GM20000 (cell line): Measurements from ENCODE around the gene OGG1.
"Not testable (repeated sequence)": the region's sequence is repeated elsewhere in the genome, so short reads cannot be mapped to it uniquely, and the experiment has no call there.

Source experiments
- DNase-seq: peaks from one replicate; pipeline ENCODE4 v3.0.0; 2012; ENCODE audit warnings: low spot score
- TF ChIP-seq, protein P1 (sequence below): IDR thresholded peaks from 2 replicates; pipeline ENCODE4 v1.5.1; 2012; ENCODE audit warnings: mild to moderate bottlenecking, control low read depth; ENCODE audit errors: extremely low read depth, missing control alignments

The OGG1 gene

DNA sequence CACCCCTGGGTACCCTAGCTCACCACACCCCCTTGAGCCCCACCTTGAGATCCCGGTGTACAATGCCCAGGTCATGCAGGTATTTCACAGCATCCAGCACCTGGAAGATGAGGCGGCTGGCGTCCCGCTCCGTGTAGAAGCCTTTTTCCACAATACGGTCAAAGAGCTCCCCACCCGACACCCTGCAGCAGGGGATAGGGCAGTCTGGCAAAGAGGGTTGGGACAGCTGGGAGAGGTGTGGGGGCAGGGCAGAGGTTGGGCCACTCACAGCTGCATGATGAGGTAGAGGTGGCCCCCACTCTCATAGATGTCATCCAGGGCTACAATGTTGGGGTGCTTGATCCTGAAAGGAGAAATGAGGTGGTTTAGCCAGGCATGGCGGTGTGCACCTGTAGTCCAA, 13.1 kb downstream of the OGG1 start:
- DNase-seq, result no peak
- TF ChIP-seq, protein P1, sequence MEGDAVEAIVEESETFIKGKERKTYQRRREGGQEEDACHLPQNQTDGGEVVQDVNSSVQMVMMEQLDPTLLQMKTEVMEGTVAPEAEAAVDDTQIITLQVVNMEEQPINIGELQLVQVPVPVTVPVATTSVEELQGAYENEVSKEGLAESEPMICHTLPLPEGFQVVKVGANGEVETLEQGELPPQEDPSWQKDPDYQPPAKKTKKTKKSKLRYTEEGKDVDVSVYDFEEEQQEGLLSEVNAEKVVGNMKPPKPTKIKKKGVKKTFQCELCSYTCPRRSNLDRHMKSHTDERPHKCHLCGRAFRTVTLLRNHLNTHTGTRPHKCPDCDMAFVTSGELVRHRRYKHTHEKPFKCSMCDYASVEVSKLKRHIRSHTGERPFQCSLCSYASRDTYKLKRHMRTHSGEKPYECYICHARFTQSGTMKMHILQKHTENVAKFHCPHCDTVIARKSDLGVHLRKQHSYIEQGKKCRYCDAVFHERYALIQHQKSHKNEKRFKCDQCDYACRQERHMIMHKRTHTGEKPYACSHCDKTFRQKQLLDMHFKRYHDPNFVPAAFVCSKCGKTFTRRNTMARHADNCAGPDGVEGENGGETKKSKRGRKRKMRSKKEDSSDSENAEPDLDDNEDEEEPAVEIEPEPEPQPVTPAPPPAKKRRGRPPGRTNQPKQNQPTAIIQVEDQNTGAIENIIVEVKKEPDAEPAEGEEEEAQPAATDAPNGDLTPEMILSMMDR, result no peak

DNA sequence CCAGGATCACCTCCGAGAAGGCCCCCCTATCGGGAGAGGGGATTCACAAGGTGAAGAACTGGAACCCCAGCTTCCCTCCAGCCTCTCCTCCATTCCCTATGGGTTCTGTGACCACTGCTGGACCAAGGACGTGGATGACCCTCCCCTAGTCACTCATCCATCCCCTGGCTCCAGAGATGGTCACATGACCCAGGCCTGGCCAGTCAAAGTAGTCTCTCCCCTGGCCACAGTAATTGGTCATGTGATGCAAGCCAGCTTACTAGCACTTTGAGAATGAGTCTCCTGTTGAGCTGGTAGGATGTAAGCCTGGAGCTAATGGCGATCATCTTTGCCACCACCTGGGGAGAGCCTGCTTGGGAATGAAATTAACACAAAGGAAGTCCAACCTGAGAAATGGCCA, 16.1 kb downstream of the OGG1 start:
- TF ChIP-seq, protein P1, result no peak

DNA sequence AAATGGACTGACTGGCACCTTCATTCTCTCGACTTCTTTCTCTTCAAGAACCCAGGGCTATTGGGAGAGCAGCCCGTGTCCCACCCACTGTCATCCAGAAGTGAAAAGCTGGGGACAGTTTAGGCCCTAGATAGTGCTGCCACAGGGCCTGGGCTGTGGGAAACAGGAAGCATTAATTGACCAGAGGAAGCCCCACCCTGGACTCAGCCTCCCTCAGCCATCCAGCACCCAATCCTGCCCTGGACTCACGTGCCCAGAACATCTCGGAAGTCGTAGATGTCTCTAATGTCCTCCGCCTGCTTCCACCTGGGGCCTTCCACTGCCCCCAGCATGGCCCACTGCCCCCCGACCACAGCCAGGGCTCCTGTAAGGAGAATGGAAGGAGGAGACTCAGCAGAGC, 17.7 kb downstream of the OGG1 start:
- no peak for DNase-seq
- TF ChIP-seq, protein P1, result no peak

More for the DNA sequence above, 16.1 kb downstream of the OGG1 start:
- no peak for DNase-seq

DNA sequence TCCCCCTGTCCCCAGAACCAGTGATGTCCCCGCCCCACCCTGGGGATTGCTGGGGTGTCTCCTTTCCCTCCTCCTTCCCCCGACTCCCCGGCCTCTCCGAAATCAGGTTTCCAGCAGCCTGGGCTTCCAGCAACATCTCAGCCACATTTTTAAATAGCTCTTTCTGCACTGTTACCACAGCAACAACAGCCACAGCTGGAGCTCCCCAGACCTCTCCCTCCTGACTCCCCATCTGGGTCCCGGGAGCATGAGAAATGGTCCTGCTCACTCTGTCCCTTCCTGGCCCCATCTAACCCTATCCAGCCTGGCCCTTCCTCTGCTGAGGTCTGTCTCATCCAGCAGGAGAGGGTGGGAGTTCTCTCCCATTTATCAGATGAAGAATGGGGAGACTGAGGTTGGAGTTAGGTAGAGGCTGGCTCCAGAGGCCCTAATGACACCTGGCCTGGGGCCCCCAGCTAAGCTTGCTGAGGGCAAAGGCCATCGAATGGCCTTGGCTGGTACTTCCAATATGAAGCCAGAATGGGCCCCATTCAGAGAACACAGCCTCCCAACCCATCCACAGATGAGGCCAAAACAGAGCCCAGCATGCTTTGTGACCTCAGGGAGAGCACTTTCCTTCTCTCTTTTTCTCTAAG, 18.5 kb downstream of the OGG1 start:
- TF ChIP-seq, protein P1, result no peak
- DNase-seq, result no peak

DNA sequence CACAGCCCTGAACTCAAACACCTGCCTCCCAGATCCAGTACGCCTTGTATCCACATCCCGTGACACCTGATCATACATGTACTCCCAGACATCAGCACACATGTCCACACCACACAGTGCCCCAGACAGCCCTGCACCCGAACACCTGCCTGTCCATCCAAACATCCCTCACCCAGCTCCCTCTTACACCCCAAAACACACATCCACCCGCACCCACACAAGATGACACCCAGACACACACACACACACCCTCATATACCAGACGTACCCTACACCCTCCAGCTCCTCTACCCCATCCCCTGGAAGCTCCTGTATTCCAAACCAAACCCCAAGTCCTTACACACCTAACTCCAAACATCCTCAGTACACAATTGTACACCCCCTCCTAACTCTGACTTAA, 19.3 kb downstream of the OGG1 start:
- no peak for DNase-seq
- TF ChIP-seq, protein P1, result no peak

DNA sequence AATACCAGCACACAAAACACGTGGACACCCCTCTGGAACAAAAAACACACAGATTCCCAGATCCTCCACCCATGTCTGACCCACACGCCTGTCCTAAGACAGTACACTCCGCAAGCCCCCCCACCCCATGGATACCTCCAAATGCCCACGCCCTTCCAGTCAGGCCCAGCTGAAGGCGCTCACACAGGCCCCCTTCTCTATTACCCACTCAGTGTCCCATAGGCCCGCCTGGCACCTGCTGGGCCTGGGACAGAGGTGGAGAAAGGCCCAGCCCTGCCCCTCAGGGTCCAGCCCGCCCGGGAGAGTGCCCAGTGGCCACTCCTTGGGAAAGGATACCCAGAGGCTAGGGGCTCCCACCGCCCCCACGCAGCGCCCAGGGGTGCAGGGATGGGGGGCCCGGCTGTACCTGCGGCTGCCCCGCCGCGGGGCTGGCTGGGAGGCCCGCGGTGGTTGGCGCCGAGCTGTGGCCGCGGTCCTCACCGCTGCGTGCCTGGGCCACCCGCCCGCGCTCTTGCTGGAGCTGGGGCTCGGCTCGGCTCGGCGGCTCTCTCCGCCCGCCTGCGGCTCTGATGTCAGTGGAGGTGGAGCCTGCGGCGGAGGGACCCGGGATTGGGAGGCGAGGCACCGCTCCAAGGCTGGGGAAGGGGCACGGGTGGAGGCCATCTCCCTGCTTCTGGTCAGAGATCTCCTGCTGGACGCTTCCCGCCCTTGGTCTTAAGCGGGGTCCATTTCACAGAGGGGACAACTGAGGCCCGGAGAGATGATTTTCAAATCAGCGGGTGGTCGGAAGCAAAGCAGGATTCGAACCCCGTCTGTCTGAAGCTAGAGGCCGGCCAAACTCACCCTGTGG, 19.9 kb downstream of the OGG1 start, which contains the start of gene CAMK1:
TSS of gene CAMK1 (minus strand) at position 522 of the 850 bp plus-strand sequence. CDS start 2,198 bp downstream, outside the sequence.
- peak; percentile 79 for DNase-seq
- TF ChIP-seq, protein P1, result no peak

DNA sequence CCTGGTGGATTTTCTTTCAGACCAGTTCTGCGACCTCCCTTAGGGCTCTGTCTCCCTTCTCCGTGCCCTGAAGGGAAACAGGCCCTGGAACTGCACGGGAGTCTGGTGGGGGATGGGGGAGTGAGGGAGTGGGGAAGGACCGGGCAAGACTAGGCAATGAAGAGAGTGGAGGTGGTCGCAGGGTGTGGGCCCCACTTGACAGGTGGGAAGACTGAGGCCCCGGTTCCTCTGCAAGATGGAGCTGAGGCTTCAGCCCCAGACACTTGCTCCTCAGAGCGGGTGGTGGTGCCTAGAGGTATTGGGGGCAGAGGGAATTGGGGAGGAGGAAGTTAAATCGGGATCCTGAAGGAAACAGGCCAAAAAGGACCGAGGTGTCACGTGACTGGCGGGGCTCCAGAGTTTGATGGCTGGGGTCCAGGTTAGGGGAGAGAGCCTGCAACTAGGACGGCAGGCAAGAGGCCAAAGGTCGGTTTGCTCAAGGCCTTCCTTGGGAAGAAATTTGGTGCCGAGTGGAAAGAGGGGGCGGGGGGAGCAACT, 20.6 kb downstream of the OGG1 start:
- DNase-seq, result no peak

DNA sequence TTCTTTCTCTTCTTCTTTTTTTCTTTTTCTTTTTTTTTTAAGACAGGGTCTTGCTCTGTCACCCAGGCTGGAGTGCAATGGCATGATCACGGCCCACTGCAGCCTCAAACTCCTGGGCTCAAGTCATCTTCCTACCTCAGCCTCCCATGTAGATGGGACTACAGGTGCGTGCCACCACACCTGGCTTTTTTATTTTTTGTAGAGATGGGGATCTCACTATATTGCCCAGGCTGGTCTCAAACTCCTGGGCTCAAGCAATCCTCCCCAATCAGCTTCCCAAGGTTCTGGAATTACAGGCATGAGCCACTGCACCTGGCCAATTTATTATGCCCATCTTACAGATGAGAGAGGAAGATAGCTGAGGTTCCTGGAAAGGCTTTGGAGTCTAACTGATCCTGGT, 21.3 kb downstream of the OGG1 start:
- DNase-seq, result not testable (repeated sequence)

More for the DNA sequence above, 20.6 kb downstream of the OGG1 start:
- TF ChIP-seq, protein P1, result no peak
